Neuronal stem cell (in vitro differentiated cells): Measurements from ENCODE around the gene GJD3.
"Not testable (repeated sequence)": the region's sequence is repeated elsewhere in the genome, so short reads cannot be mapped to it uniquely, and the experiment has no call there.

Source experiments
- DNase-seq: peaks from one replicate; pipeline ENCODE4 v3.0.0-alpha.2; 2013; ENCODE audit warnings: low spot score
- H2AFZ ChIP-seq: one replicate; pipeline ENCODE4 v1.6.1; 2013; ENCODE audit warnings: mild to moderate bottlenecking, low read length, inconsistent platforms
- H2AK5ac ChIP-seq: 2 replicates; pipeline ENCODE4 v1.6.1; 2013; ENCODE audit warnings: low read depth, mild to moderate bottlenecking, inconsistent platforms, low read length, moderate library complexity, mixed read lengths
- H2BK120ac ChIP-seq: 2 replicates; pipeline ENCODE4 v1.6.1; 2013; ENCODE audit warnings: low read depth, mild to moderate bottlenecking, inconsistent platforms, low read length, moderate library complexity, mixed read lengths
- H2BK12ac ChIP-seq: one replicate; pipeline ENCODE4 v1.6.1; 2013; ENCODE audit warnings: low read length, inconsistent platforms
- H2BK15ac ChIP-seq: 2 replicates; pipeline ENCODE4 v1.6.1; 2013; ENCODE audit warnings: mild to moderate bottlenecking, low read length, inconsistent platforms, mixed read lengths
- H2BK5ac ChIP-seq: one replicate; pipeline ENCODE4 v1.6.1; 2013; ENCODE audit warnings: inconsistent platforms, mild to moderate bottlenecking, low read length, moderate library complexity
- H3K14ac ChIP-seq: one replicate; pipeline ENCODE4 v1.6.1; 2013; ENCODE audit warnings: low read length, inconsistent platforms
- H3K18ac ChIP-seq: 2 replicates; pipeline ENCODE4 v1.6.1; 2013; ENCODE audit warnings: low read length, inconsistent platforms
- H3K23ac ChIP-seq: 2 replicates; pipeline ENCODE4 v1.6.1; 2013; ENCODE audit warnings: low read depth, mild to moderate bottlenecking, mixed read lengths, low read length, inconsistent platforms; ENCODE audit not compliant: poor library complexity
- H3K27ac ChIP-seq: replicated peaks from 3 replicates; pipeline ENCODE4 v1.5.1; 2013; ENCODE audit warnings: low read length, inconsistent platforms
- H3K27me3 ChIP-seq, 3 experiments: 2 replicates each; pipeline ENCODE4 v1.6.1; 2013; ENCODE audit warnings: low read length in 3 of 3, mild to moderate bottlenecking in 2 of 3, inconsistent platforms in 1 of 3, low read depth in 1 of 3, mixed read lengths in 1 of 3, moderate library complexity in 1 of 3; ENCODE audit not compliant: control insufficient read depth in 3 of 3, insufficient read depth in 3 of 3
- H3K36me3 ChIP-seq, 2 donors: replicated peaks in 1 of 2; 2 replicates each; pipeline ENCODE4 v1.6.1; 2013; ENCODE audit warnings: low read length in 2 of 2; ENCODE audit not compliant: control insufficient read depth in 2 of 2, insufficient read depth in 2 of 2
- H3K4ac ChIP-seq: 2 replicates; pipeline ENCODE4 v1.6.1; 2013; ENCODE audit warnings: inconsistent platforms, mild to moderate bottlenecking, low read length, moderate library complexity
- H3K4me1 ChIP-seq, 2 donors: 1 replicate in 1 of 2; 2 replicates in 1 of 2; pipeline ENCODE4 v1.6.1; 2013; ENCODE audit warnings: low read length in 2 of 2, low read depth in 1 of 2; ENCODE audit not compliant: control insufficient read depth in 2 of 2, insufficient read depth in 1 of 2
- H3K4me2 ChIP-seq: one replicate; pipeline ENCODE4 v1.6.1; 2013; ENCODE audit warnings: mild to moderate bottlenecking, low read length, inconsistent platforms; ENCODE audit not compliant: insufficient read depth, poor library complexity, severe bottlenecking
- H3K4me3 ChIP-seq, 2 donors: 2 replicates each; pipeline ENCODE4 v1.5.1; 2013; ENCODE audit warnings: low read length in 2 of 2, mild to moderate bottlenecking in 2 of 2, inconsistent platforms in 1 of 2, moderate library complexity in 1 of 2
- H3K79me1 ChIP-seq: one replicate; pipeline ENCODE4 v1.6.1; 2013; ENCODE audit warnings: low read depth, mild to moderate bottlenecking, inconsistent platforms, low read length, moderate library complexity
- H3K9ac ChIP-seq: one replicate; pipeline ENCODE4 v1.6.1; 2013; ENCODE audit warnings: mild to moderate bottlenecking, low read depth, low read length, inconsistent platforms; ENCODE audit not compliant: poor library complexity
- H3K9me3 ChIP-seq, 2 donors: replicated peaks in 1 of 2; 2 replicates each; pipeline versions ENCODE3 to v1.6.1; 2013; ENCODE audit warnings: low read length in 2 of 2, mild to moderate bottlenecking in 2 of 2, inconsistent platforms in 1 of 2, low read depth in 1 of 2, mixed read lengths in 1 of 2, moderate library complexity in 1 of 2; ENCODE audit not compliant: control insufficient read depth in 2 of 2, insufficient read depth in 1 of 2
- H4K8ac ChIP-seq: one replicate; pipeline ENCODE4 v1.6.1; 2013; ENCODE audit warnings: low read depth, mild to moderate bottlenecking, inconsistent platforms, low read length, moderate library complexity
- H4K91ac ChIP-seq: one replicate; pipeline ENCODE4 v1.6.1; 2013; ENCODE audit warnings: low read length, low read depth, mild to moderate bottlenecking, inconsistent platforms; ENCODE audit not compliant: poor library complexity
- WGBS, 2 donors: extraction: QIAGEN DNeasy Blood & Tissue Kit; methylation state at CpG; one replicate each; pipeline ENCODE4 v1.1.7; 2013; ENCODE audit warnings: missing lambda C conversion rate in 2 of 2, mixed read lengths in 1 of 2; ENCODE audit not compliant: insufficient read length in 2 of 2, insufficient replicate concordance in 1 of 2; ENCODE audit errors: extremely low coverage in 2 of 2; 5-methylcytosine and 5-hydroxymethylcytosine counted together

The GJD3 gene

DNA sequence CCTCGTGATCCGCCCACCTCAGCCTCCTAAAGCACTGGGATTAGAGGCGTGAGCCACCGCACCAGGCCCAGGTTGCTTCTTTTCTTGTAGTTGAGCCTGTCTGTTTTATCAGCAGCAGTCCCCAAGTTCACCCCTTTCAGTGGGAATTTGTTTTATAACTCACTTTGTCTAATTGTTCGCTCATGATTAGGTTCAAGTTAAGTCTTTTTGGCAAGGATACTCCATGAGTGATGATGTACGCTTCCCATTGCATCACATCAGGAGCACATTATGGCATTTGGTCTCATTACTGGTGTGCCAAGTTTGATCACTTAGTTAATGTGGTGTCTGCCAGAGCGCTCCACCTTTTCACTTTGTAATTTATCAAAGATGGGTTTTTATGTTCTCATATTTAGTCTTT, 14.4 kb upstream of the GJD3 start:
- Histone ChIP-seq H3K14ac (no peak overlapping the region), H3K23ac (no peak overlapping the region), H3K4ac (no peak overlapping the region), H2BK120ac (no peak overlapping the region), H2AK5ac (no peak overlapping the region), H2AFZ (no peak overlapping the region), H4K91ac (no peak overlapping the region), H3K9ac (no peak overlapping the region), H3K4me1 (no peaks in the 10 kb centered on the region), H3K27me3 (no peaks in the 10 kb centered on the region), H3K18ac (no peak overlapping the region), H3K27ac (no peak overlapping the region), H3K36me3 (no peaks in the 10 kb centered on the region), H3K9me3 (no peaks in the 10 kb centered on the region), H3K4me2 (no peak overlapping the region), H2BK12ac (no peak overlapping the region), H2BK5ac (no peak overlapping the region), H3K4me3 (no peak overlapping the region), H3K79me1 (no peaks in the 10 kb centered on the region), H4K8ac (no peak overlapping the region), H2BK15ac (no peak overlapping the region)
- no CpG with 5 or more reads among the region's 7 CpGs for WGBS, 2 donors
- no peak for DNase-seq

DNA sequence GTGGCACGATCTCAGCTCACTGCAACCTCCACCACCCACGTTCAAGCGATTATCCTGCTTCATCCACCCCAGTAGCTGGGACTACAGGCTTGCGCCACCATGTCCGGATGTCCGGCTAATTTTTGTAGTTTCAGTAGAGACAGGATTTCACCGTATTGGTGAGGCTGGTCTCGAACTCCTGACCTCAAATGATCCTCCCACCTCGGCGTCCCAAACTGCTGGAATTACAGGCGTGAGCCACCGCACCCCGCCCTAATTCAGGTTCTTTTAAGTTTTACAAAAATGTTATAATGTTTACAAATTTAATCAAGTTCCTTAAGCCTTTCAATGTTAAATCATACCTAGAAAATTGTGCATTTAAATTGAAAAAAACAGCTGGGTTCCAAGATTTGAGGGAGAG, 13.3 kb upstream of the GJD3 start:
- no peak overlapping the region for H3K9ac ChIP-seq
- no peaks in the 10 kb centered on the region for H3K79me1 ChIP-seq
- no peak overlapping the region for H2AK5ac ChIP-seq
- no peak overlapping the region for H3K27ac ChIP-seq
- H3K4ac ChIP-seq = no peak overlapping the region
- H3K36me3 ChIP-seq = no peaks in the 10 kb centered on the region
- H3K18ac ChIP-seq = no peak overlapping the region
- no peaks in the 10 kb centered on the region for H3K9me3 ChIP-seq
- no peak overlapping the region for H2AFZ ChIP-seq
- no peak overlapping the region for H3K23ac ChIP-seq
- no CpG with 5 or more reads among the region's 13 CpGs for WGBS, 2 donors
- H3K4me1 ChIP-seq = no peaks in the 10 kb centered on the region
- no peak overlapping the region for H3K14ac ChIP-seq
- H2BK15ac ChIP-seq = no peak overlapping the region
- H3K4me2 ChIP-seq = no peak overlapping the region
- H2BK12ac ChIP-seq = no peak overlapping the region
- no peak for DNase-seq
- H3K4me3 ChIP-seq = no peak overlapping the region
- no peak overlapping the region for H4K8ac ChIP-seq
- no peaks in the 10 kb centered on the region for H3K27me3 ChIP-seq
- H4K91ac ChIP-seq = no peak overlapping the region
- H2BK5ac ChIP-seq = no peak overlapping the region
- no peak overlapping the region for H2BK120ac ChIP-seq

DNA sequence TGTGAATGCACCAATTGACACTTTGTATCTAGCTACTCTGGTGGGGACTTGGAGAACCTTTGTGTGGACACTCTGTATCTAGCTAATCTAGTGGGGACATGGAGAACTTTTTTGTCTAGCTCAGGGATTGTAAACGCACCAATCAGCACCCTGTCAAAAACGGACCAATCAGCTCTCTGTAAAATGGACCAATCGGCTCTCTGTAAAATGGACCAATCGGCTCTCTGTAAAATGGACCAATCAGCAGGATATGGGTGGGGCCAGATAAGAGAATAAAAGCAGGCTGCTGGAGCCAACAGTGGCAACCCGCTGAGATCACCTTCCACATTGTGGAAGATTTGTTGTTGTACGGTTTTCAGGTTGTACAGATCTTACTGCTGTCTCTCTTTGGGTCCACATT, 12.0 kb upstream of the GJD3 start:
- peak overlapping the region; percentile 49 for H2AFZ ChIP-seq
- H3K23ac ChIP-seq, H3K14ac ChIP-seq, H3K4me3 ChIP-seq, H2BK15ac ChIP-seq, H2BK12ac ChIP-seq, H3K27me3 ChIP-seq, H3K18ac ChIP-seq, H2BK5ac ChIP-seq, H3K9me3 ChIP-seq, H3K9ac ChIP-seq, H3K36me3 ChIP-seq, H3K79me1 ChIP-seq, DNase-seq, H4K91ac ChIP-seq, H3K4ac ChIP-seq, H2AK5ac ChIP-seq, H4K8ac ChIP-seq, H3K4me1 ChIP-seq, H3K4me2 ChIP-seq, H2BK120ac ChIP-seq, H3K27ac ChIP-seq: not testable (repeated sequence)
- WGBS, 2 donors = no CpG with 5 or more reads among the region's 6 CpGs

DNA sequence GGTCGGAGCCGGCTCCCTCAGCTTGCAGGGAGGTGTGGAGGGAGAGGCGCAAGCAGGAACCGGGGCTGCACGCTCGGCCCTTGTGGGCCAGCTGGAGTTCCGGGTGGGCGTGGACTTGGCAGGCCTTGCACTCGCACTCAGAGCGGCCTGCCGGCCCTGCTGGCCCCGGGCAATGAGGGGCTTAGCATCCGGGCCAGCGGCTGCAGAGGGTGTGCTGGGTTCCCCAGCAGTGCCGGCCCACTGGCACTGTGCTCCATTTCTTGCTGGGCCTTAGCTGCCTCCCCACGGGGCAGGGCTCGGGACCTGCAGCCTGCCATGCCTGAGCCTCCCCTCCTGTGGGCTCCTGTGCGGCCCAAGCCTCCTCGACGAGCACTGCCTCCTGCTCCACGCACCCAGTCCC, 11.2 kb upstream of the GJD3 start:
- not testable (repeated sequence) for H3K36me3 ChIP-seq, H3K9ac ChIP-seq, H3K9me3 ChIP-seq, H3K4me3 ChIP-seq, H3K27me3 ChIP-seq, H2BK5ac ChIP-seq, H3K79me1 ChIP-seq, H3K23ac ChIP-seq, H3K4ac ChIP-seq, H4K91ac ChIP-seq, H3K4me1 ChIP-seq, H3K18ac ChIP-seq, H2BK120ac ChIP-seq, H4K8ac ChIP-seq, H3K27ac ChIP-seq, H2BK15ac ChIP-seq, DNase-seq, H2AFZ ChIP-seq, H3K4me2 ChIP-seq, H3K14ac ChIP-seq, H2BK12ac ChIP-seq, H2AK5ac ChIP-seq
- no CpG with 5 or more reads among the region's 21 CpGs for WGBS, 2 donors
